CD4-positive, alpha-beta memory T cell (primary cell): Measurements from ENCODE around the gene ARID5A. TPM values are rescaled to one million over a fixed set of nuclear protein-coding genes. Genes with fewer than 3 reads are reported as not detected.

Experiments used
- CTCF ChIA-PET: fragments of 350-600 bp; sonication (Branson Sonifier 250); formaldehyde crosslinking; loops from one replicate; lab custom pipeline; 2021; ENCODE audit warnings: inconsistent platforms; ENCODE audit not compliant: partially characterized antibody; lab: Charles Lee
- POLR2A ChIA-PET: fragments of 350-600 bp; sonication (Branson Sonifier 250); formaldehyde crosslinking; loops from one replicate; lab custom pipeline; 2021; ENCODE audit not compliant: partially characterized antibody; lab: Charles Lee
- DNase-seq, 5 donors: peaks; one replicate each; pipeline versions ENCODE4 v3.0.0 to v3.0.0-alpha.2; 2020 to 2022; ENCODE audit warnings: mixed read lengths in 1 of 5
- H3K27ac ChIP-seq: one replicate; pipeline ENCODE4 v1.7.0; 2013; ENCODE audit warnings: low read depth, low read length
- H3K27me3 ChIP-seq: 2 replicates; pipeline ENCODE4 v1.7.0; 2013; ENCODE audit warnings: mild to moderate bottlenecking, low read length, moderate library complexity; ENCODE audit not compliant: insufficient read depth
- H3K36me3 ChIP-seq: 2 replicates; pipeline ENCODE4 v1.7.0; 2013; ENCODE audit warnings: mild to moderate bottlenecking, low read length, moderate library complexity; ENCODE audit not compliant: insufficient read depth
- H3K4me1 ChIP-seq: 2 replicates; pipeline ENCODE4 v1.7.0; 2013; ENCODE audit warnings: mild to moderate bottlenecking, low read length, moderate library complexity; ENCODE audit not compliant: insufficient read depth
- H3K4me3 ChIP-seq, 2 donors: one replicate each; pipeline ENCODE4 v1.7.0; 2013; ENCODE audit warnings: low read length in 2 of 2, mild to moderate bottlenecking in 1 of 2
- H3K9me3 ChIP-seq, 2 donors: one replicate each; pipeline ENCODE4 v1.7.0; 2013; ENCODE audit warnings: low read length in 2 of 2, control low read depth in 1 of 2; ENCODE audit not compliant: control insufficient read depth in 1 of 2
- H3K27ac Mint-ChIP-seq, 7 donors: one replicate each; pipeline ENCODE4 v1.8.0; 2020 to 2021; ENCODE audit warnings: mixed read lengths in 7 of 7, mild to moderate bottlenecking in 6 of 7, inconsistent platforms in 3 of 7, moderate library complexity in 3 of 7
- H3K27me3 Mint-ChIP-seq, 2 donors: one replicate each; pipeline ENCODE4 v1.8.0; 2020 to 2021; ENCODE audit warnings: mixed read lengths in 2 of 2
- H3K36me3 Mint-ChIP-seq, 2 donors: one replicate each; pipeline ENCODE4 v1.8.0; 2020 to 2021; ENCODE audit warnings: mixed read lengths in 2 of 2, inconsistent platforms in 1 of 2, mild to moderate bottlenecking in 1 of 2
- H3K4me1 Mint-ChIP-seq, 4 donors: one replicate each; pipeline ENCODE4 v1.8.0; 2020 to 2021; ENCODE audit warnings: mixed read lengths in 4 of 4, mild to moderate bottlenecking in 1 of 4
- H3K4me3 Mint-ChIP-seq, 8 donors: one replicate each; pipeline ENCODE4 v1.8.0; 2020 to 2021; ENCODE audit warnings: mixed read lengths in 8 of 8, mild to moderate bottlenecking in 7 of 8, moderate library complexity in 6 of 8, inconsistent platforms in 3 of 8
- H3K9me3 Mint-ChIP-seq, 8 donors: one replicate each; pipeline ENCODE4 v1.8.0; 2020 to 2021; ENCODE audit warnings: mixed read lengths in 8 of 8, mild to moderate bottlenecking in 5 of 8, inconsistent platforms in 3 of 8, moderate library complexity in 1 of 8
- intact Hi-C: fragments of 100-400 bp; cut with micrococcal nuclease; formaldehyde crosslinking; loops from one replicate; pipeline ENCODE4 v1.15.1; 2023
- polyA plus RNA-seq, 2 donors: library from polyadenylated mRNA; unstranded; fragments of 300-500 nt; fragmentation: Illumina TruSeq; gene quantifications; one replicate each; pipeline ENCODE4 v1.2.3, GENCODE V29; 2021
- total RNA-seq, 2 experiments: library from RNA; stranded (reverse); gene quantifications; one replicate each; pipeline ENCODE4 v1.2.3, GENCODE V29; 2021

Gene ARID5A
- total and polyA plus RNA-seq, 4 experiments from 2014 or later = 31.4 to 83.8 (median 74.8) TPM

GRCh38 chr2:96591494-96591893 lies 54.9 kb downstream of the ARID5A start:
- Mint-ChIP-seq H3K27ac (peak overlapping the region in 5 of 7 donors; percentile 1 to 58 (median 12)), H3K27me3 (no peaks in the 10 kb centered on the region), H3K9me3 (no peaks in the 10 kb centered on the region), H3K36me3 (peaks cover 26 to 42% of the 10 kb centered on the region in 2 donors), H3K4me1 (peaks cover 40 to 53% (median 44%) of the 10 kb centered on the region in 4 donors), H3K4me3 (no peak overlapping the region)
- POLR2A ChIA-PET = no interaction called here
- no peak overlapping the region for H3K4me3 ChIP-seq
- H3K4me1 ChIP-seq = peaks cover 40% of the 10 kb centered on the region
- no peaks in the 10 kb centered on the region for H3K27me3 ChIP-seq
- CTCF ChIA-PET = interaction anchor here (0.9 kb wide), 1 partner anchor 12 kb away, joined by 3 read pairs; no protein-coding TSS in a partner anchor
- no peak overlapping the region for H3K27ac ChIP-seq
- no peak for DNase-seq
- H3K9me3 ChIP-seq = no peaks in the 10 kb centered on the region
- peaks cover 12% of the 10 kb centered on the region for H3K36me3 ChIP-seq
- intact Hi-C loops = no loop called here

- no peak for DNase-seq
- intact Hi-C loops = no loop called here
- POLR2A ChIA-PET = interaction anchor here (0.8 to 2.1 kb wide), 11 partner anchors 13 to 369 kb away, joined by 3 to 12 read pairs (median 4); partner anchors contain the start of genes ARID5A and KANSL3
- Mint-ChIP-seq H3K36me3 (peaks cover 33 to 59% of the 10 kb centered on the region in 2 donors), H3K9me3 (no peaks in the 10 kb centered on the region), H3K4me1 (peaks cover 37 to 46% (median 40%) of the 10 kb centered on the region in 4 donors), H3K4me3 (peak overlapping the region in 7 of 8 donors; percentile 35 to 79 (median 62)), H3K27ac (peak overlapping the region; percentile 78 to 93 (median 88)), H3K27me3 (no peaks in the 10 kb centered on the region)
- Histone ChIP-seq H3K9me3 (no peaks in the 10 kb centered on the region), H3K4me3 (no peak overlapping the region), H3K4me1 (peaks cover 40% of the 10 kb centered on the region), H3K36me3 (peaks cover 16% of the 10 kb centered on the region), H3K27me3 (no peaks in the 10 kb centered on the region), H3K27ac (peak overlapping the region; percentile 10)
- CTCF ChIA-PET = interaction anchor here (0.8 to 1.8 kb wide), 11 partner anchors 8 to 455 kb away, joined by 3 to 7 read pairs (median 3); no protein-coding TSS in a partner anchor
Measured at GRCh38 chr2:96594282-96594681, 57.7 kb downstream of the ARID5A start.

GRCh38 chr2:96594691-96595152 lies 58.2 kb downstream of the ARID5A start:
- ChIA-PET CTCF (interaction anchor here (0.8 to 1.8 kb wide), 10 partner anchors 8 to 456 kb away, joined by 3 to 7 read pairs (median 3); no protein-coding TSS in a partner anchor), POLR2A (interaction anchor here (0.8 to 2.1 kb wide), 10 partner anchors 23 to 368 kb away, joined by 3 to 12 read pairs (median 4); partner anchors contain the start of genes ARID5A and KANSL3)
- Histone ChIP-seq H3K27ac (peak overlapping the region; percentile 10), H3K36me3 (peaks cover 17% of the 10 kb centered on the region), H3K4me1 (peaks cover 40% of the 10 kb centered on the region), H3K4me3 (no peak overlapping the region), H3K27me3 (no peaks in the 10 kb centered on the region), H3K9me3 (no peaks in the 10 kb centered on the region)
- Mint-ChIP-seq H3K4me1 (peaks cover 35 to 46% (median 39%) of the 10 kb centered on the region in 4 donors), H3K36me3 (peaks cover 33 to 63% of the 10 kb centered on the region in 2 donors), H3K27me3 (no peaks in the 10 kb centered on the region), H3K4me3 (peak overlapping the region in 7 of 8 donors; percentile 35 to 79 (median 62)), H3K9me3 (no peaks in the 10 kb centered on the region), H3K27ac (peak overlapping the region; percentile 78 to 93 (median 88))
- peak in 4 of 5 donors; percentile 42 to 55 (median 50) for DNase-seq
- intact Hi-C loops = no loop called here

- Histone ChIP-seq H3K4me3 (no peak overlapping the region), H3K27ac (no peak overlapping the region), H3K36me3 (peaks cover 30% of the 10 kb centered on the region), H3K27me3 (no peaks in the 10 kb centered on the region), H3K4me1 (peaks cover 40% of the 10 kb centered on the region), H3K9me3 (no peaks in the 10 kb centered on the region)
- Mint-ChIP-seq H3K27me3 (no peaks in the 10 kb centered on the region), H3K9me3 (no peaks in the 10 kb centered on the region), H3K27ac (peak overlapping the region in 4 of 7 donors; percentile 9 to 75 (median 66)), H3K36me3 (peaks cover 48 to 74% of the 10 kb centered on the region in 2 donors), H3K4me3 (no peak overlapping the region), H3K4me1 (peaks cover 31 to 44% (median 37%) of the 10 kb centered on the region in 4 donors)
- ChIA-PET CTCF (no interaction called here), POLR2A (no interaction called here)
- DNase-seq = no peak
- intact Hi-C loops = no loop called here
Measured at GRCh38 chr2:96596596-96596995, 60.0 kb downstream of the ARID5A start.

GRCh38 chr2:96599941-96600340 lies 63.4 kb downstream of the ARID5A start:
- POLR2A ChIA-PET = no interaction called here
- Mint-ChIP-seq H3K27ac (peak overlapping the region in 4 of 7 donors; percentile 9 to 47 (median 26)), H3K9me3 (no peaks in the 10 kb centered on the region), H3K27me3 (no peaks in the 10 kb centered on the region), H3K4me3 (no peak overlapping the region), H3K36me3 (peaks cover 54 to 83% of the 10 kb centered on the region in 2 donors), H3K4me1 (peaks cover 8 to 20% (median 17%) of the 10 kb centered on the region in 4 donors)
- DNase-seq = no peak
- H3K36me3 ChIP-seq = peaks cover 53% of the 10 kb centered on the region
- H3K27ac ChIP-seq = no peak overlapping the region
- H3K27me3 ChIP-seq = no peaks in the 10 kb centered on the region
- CTCF ChIA-PET = no interaction called here
- no peaks in the 10 kb centered on the region for H3K9me3 ChIP-seq
- intact Hi-C loops = loop anchor here (5.0 kb wide), 1 partner anchor 202 kb away; no protein-coding TSS in a partner anchor
- H3K4me1 ChIP-seq = peaks cover 10% of the 10 kb centered on the region
- no peak overlapping the region for H3K4me3 ChIP-seq

- DNase-seq = no peak
- H3K27ac ChIP-seq = no peak overlapping the region
- Mint-ChIP-seq H3K36me3 (peaks cover 66 to 90% of the 10 kb centered on the region in 2 donors), H3K27me3 (no peaks in the 10 kb centered on the region), H3K9me3 (no peaks in the 10 kb centered on the region), H3K4me1 (peaks cover 0 to 13% (median 9%) of the 10 kb centered on the region in 4 donors), H3K27ac (peak overlapping the region; percentile 50 to 86 (median 60)), H3K4me3 (no peak overlapping the region)
- H3K27me3 ChIP-seq = no peaks in the 10 kb centered on the region
- intact Hi-C loops = loop anchor here (1.0 to 5.0 kb wide), 2 partner anchors 159 to 201 kb away; partner anchors contain the start of gene CNNM4
- ChIA-PET POLR2A (no interaction called here), CTCF (interaction anchor here (0.8 to 1.2 kb wide), 4 partner anchors 160 to 256 kb away, joined by 3 to 4 read pairs (median 4); partner anchors contain the start of gene ANKRD39)
- H3K9me3 ChIP-seq = no peaks in the 10 kb centered on the region
- H3K4me1 ChIP-seq = no peaks in the 10 kb centered on the region
- H3K4me3 ChIP-seq = no peak overlapping the region
- H3K36me3 ChIP-seq = peaks cover 64% of the 10 kb centered on the region
Measured at GRCh38 chr2:96601382-96602292, 65.1 kb downstream of the ARID5A start.
